Fibroblast of lung (primary cell): Measurements from ENCODE around the gene HDAC4.

Experiments
- CTCF ChIP-seq, 2 donors: IDR thresholded peaks in 1 of 2; conservative IDR thresholded peaks in 1 of 2; 1 replicate in 1 of 2; 2 replicates in 1 of 2; pipeline ENCODE4 v1.5.1; 2011 to 2012; ENCODE audit warnings: low read length in 2 of 2, control low read depth in 1 of 2, inconsistent platforms in 1 of 2, low read depth in 1 of 2, mild to moderate bottlenecking in 1 of 2
- EZH2 ChIP-seq: IDR thresholded peaks from 2 replicates; pipeline ENCODE4 v1.5.1; 2012; ENCODE audit warnings: low read length, control low read depth, mild to moderate bottlenecking; ENCODE audit errors: missing control alignments

- no peak for TF ChIP-seq EZH2
- no peak for TF ChIP-seq CTCF (conservative IDR thresholded peaks at IDR 0.05 in 1 of 2, IDR thresholded peaks at IDR 0.05 in 1 of 2; ENCODE audit: low read depth in 1 of 2, low read length in 2 of 2)
Observed at GRCh38 chr2:239153806-239154591, 246.8 kb downstream of the HDAC4 start.
